ENCODE results near the gene FKBP9. TPM values are rescaled to one million over a fixed set of nuclear protein-coding genes. Genes with fewer than 3 reads are reported as not detected.
"Not testable (repeated sequence)": the region's sequence is repeated elsewhere in the genome, so short reads cannot be mapped to it uniquely, and the experiment has no call there.

Gene FKBP9
- total RNA-seq, 1 experiment from 2014 or later = 230 TPM

DNA sequence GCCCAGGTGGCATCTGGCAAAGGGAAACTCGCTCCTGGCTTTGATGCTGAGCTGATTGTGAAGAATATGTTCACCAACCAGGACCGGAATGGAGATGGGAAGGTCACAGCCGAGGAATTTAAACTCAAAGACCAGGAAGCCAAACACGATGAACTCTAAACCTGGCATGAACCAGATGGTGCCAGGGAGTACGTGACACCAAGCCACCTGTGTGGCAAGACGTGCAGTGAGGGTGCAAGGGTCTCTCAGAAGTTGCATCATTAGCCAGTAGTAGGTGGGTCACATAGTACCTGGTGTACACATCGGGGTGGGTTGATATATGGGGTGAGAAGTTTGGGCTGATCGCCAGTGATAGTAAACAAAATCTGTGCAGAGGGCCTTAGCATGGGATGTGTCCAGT is 48.0 kb downstream of the FKBP9 start:
- DNase-seq (ENCODE audit: low spot score) = not testable (repeated sequence)

DNA sequence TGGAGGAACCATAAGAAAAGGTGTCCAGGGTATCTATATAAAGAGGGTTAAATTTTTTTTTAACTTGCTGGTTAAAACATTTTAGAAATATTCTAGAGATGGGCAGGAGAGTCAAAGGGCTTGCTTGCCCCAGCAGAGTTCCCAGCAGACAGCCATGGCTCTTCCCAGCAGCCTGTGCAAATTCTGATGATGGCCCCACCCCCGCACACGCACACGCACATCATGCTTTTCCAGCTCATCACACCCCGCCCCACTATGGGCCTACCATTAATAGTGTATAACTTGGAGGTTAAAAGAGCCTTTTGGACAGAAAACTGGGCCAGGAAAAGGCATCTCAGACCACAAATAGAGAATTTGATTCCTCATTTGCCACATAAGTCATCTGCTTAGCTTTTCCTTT is 48.5 kb downstream of the FKBP9 start:
- DNase-seq (ENCODE audit: low spot score) = not testable (repeated sequence)

DNA sequence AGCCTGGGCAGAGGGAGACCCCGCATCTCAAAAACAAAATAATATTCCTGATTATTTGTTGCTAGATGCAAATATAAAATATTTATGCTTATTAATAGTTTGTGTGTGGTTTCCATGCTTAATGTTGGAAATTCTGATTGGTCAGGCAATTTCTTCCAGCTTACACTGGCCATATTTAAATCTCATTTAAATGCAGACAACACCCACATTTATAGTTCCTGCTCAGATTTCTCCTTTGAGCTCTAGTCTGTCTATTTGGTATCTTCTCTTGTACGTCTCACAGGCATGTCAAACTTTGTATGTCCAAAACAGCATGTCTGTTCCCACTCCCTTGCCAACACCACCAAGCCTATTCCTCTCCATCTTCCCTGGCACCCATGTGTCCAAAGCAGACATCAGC is 52.5 kb downstream of the FKBP9 start:
- DNase-seq (ENCODE audit: low spot score) = no peak

DNA sequence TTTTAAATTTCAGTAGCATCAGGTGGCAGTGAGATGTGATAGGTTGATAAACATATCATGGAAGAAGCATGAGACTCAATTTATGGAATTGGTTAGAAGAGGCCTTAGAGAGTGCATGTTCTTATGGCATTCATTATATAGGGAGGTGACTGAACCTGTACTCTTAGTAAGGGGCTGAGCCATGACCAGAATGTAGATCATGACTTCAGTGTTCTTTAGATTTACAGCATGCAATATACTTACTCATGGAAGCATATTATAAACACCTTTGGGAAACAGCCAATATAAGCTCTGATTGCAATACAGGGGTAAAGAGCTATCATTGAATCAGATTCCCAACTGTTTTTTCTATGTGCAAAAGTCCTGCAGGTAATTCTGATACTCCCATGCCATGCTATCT is 55.1 kb downstream of the FKBP9 start:
- DNase-seq (ENCODE audit: low spot score) = no peak

DNA sequence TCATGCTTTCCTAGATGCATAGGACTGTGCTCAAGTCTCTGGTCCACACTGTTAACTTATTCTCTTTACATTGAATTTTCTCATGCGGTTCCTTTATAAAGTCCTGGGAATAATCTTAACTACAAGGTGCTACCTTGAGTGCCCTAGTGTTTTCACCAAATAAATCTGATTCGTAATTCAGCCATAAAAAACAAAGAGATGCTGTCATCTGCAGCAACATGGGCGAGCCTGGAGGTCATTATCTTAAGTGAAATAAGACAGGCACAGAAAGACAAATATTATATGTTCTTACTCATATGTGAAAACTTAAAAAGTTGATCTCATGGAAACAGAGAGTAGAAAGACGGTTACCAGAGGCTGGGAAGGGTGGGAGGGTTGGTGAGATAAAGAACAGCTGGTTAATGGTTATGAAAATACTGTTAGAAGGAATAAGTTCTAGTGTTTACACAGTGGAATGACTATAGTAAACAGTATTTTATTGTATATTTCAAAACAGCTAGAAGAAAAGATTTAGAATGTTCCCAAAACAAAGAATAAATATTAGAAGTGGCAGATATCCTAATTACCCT is 67.0 kb downstream of the FKBP9 start:
- DNase-seq (ENCODE audit: low spot score) = no peak

DNA sequence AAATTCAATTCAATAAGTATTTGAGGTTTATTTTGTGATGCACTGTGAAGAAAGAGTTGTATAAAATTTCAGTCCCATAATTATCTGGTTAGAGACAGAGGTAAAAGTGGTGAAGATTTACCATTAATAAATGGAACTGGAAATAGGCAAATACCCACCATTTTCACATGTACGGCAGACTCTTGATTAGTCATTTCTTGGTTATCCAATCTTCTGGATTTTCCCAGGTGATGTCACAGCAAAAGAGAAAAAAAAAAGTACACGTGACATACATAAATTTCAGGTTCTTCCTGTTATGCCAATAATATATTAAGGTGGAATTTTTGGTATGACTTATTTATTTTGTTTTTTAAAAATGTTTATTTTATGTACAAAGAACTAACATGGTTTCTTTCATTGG is 78.5 kb downstream of the FKBP9 start:
- no peak for DNase-seq (ENCODE audit: low spot score)

DNA sequence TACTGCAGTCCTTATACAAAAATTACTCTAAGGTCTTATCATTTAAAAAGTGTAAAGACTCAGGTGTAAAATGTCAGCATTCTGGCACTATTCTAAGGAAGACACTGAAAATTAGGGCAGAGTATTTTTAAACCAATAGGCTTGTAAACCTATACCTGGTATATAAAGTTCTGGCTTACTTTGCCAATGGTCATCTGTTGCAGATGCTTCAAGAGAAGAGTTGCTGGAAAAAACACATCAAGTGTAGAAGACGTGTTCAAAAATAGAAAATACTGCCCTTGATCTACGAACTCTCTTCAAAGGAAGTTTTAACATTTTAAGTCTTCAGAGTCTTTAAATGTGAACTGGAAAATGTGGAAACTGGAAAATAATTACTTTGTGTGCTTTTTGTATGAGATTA is 81.4 kb downstream of the FKBP9 start:
- no peak for DNase-seq (ENCODE audit: low spot score)

DNA sequence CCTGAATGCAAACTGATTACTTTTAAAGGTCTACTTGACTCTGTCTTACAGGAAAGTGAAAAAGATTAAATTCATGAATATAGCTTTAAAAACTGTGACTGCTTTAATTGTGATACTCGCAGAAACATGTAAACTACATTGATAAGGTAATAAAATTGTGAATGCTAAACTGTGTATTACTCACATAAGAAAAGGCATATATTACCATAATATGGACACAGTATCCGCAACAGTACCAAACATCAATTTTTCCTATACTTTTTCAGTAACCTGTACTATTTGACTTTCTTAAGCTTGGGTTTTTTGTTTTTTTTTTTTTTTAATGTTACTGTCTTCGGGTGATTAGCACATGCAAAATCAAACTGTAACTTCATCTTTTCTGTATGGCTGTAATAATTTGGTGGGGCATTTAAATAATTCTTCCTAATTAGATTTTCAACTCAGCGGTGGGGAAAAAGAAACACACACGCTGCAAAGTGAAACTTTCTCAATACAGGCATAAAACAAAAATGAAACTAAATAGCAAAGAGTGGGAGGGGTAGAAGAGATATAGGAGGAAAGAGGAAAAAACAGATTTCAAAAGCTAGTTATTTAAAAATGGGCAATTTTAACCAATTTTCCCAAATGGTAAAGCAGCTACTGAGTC is 82.1 kb downstream of the FKBP9 start:
- DNase-seq (ENCODE audit: low spot score) = no peak

DNA sequence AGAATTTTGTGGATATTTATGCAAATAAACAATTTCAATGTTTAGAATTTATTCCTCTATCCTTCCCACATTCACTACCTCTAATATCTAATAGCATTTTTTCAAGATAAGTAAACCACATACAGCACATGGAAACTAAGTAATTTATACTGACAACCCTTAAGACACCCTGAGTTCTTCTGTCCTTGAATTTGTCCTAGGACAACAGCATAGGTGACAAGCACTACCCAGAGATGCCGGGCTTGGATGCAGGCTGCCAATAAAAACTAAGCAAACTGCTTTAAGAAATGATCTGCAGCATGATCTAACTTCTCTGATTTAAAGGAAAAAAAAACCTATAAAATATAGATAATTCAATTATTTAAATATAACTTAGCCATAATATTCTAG is 82.7 kb downstream of the FKBP9 start:
- no peak for DNase-seq (ENCODE audit: low spot score)

DNA sequence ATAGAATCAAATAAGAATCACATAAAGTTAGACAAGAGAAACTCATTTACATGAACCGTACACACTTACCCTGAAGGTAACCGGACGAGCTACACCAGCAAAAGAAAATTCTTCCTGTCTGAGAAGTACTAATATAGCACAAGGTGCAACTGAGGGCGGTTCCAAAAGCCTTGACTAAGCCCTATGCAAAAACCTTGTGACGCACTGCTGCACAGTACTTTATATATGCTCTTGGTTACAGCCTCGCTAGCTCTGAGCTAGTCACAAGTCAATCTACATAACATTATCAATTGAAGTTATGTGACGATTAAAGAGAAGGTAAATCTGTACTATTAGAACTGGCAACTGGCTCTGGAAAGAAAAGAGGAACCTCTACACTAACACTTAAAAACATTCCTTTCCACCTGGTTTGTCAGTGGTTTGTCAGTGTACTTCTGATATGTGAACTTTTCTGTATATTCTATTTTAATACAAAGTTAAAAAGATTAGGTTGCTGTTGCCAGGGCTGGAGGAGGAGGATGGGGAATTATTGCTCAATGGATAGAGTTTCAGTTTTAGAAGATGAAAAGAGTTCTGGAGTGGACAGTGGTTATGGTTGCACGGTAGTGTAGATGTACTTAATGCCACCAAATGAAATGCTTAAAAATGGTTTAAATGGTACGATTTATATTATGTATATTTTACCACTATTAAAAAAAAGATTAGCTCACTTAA is 83.7 kb downstream of the FKBP9 start:
- peak; percentile 77 for DNase-seq (ENCODE audit: low spot score)

DNA sequence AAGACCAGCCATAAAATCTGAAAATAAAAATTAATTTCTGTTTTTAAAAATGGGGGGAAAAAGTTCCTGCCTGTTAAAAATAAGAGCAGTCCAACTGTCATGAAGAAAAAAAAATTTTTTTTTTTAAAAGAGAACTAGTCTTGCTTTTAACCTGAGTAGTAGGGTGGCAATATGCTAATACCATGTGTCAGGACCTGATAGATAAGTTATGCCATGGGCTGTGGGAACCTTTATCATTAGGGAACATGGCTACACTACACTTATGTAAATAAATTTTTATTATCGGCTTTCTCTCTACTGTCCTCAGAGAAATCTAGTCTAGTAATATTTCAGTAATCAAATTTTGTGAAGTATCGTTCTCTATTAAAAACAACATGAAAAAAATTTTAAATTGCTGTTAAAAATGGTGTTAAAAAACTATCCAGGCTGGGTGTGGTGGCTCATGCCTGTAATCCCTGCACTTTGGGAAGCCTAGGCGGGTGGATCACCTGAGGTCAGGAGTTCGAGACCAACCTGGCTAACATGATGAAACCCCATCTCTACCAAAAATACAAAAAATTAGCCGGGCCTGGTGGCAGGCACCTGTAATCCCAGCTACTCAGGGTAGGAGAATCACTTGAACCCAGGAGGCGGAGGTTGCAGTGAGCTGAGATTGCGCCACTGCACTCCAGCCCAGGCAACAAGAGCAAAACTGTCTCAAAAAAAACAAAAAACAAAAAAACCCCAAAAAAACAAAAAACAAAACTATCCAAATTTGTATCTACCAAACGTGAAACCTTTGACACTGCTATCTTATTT is 84.6 kb downstream of the FKBP9 start:
- DNase-seq (ENCODE audit: low spot score) = no peak

DNA sequence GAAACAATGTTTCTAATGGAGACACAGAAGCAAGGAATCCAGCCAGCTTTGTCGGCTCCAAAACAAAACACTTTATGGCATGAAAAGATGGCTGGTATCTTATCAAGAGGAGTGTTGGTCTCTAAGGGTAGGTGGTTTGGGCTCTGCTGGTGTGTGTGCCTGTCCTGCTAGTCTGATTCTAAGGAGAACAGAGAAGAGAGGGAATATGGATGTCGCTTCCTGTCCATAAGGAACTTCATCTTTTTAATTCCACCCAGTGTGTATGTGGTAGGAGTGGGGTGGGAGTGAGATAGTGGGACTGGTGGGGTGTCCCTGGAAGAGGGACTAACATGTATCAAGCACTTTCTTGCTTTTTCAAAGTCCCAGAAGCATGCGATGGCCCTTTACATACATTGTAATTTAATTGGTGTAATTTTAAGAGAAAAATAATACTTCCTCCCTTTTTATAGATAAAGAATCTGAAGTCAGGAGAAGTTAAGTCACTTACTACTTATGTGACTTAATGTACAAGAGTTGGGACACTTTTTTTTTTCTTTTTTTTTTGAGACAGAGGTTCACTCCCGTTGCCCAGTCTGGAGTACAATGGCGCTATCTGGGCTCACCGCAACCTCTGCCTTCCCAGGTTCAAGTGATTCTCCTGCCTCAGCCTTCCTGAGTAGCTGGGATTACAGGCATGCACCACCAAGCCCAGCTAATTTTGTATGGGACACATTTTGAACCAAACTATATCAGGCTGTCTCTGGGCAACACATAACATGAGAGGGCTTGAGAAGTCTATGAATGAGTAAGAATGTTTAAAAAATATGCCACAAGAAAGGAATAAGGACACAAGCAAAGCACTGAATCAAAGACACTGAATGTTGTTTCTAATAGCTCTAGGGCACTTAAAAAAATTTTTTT is 86.5 kb downstream of the FKBP9 start:
- DNase-seq (ENCODE audit: low spot score) = no peak

DNA sequence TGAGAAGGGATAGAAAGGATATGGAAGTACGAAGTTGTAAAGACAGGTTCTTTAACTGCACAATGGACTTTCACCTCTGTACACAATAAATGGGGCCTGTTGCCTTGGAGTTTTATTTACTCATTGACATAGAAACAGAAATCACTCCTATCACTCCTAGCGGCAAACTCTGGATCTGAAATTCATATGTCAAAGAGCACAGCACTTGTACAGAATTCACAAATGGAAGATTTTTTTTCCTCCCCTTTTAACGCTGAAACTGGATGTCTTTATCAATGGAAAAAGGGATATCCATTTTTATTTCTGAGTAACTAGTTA is 87.1 kb downstream of the FKBP9 start:
- DNase-seq (ENCODE audit: low spot score) = no peak

DNA sequence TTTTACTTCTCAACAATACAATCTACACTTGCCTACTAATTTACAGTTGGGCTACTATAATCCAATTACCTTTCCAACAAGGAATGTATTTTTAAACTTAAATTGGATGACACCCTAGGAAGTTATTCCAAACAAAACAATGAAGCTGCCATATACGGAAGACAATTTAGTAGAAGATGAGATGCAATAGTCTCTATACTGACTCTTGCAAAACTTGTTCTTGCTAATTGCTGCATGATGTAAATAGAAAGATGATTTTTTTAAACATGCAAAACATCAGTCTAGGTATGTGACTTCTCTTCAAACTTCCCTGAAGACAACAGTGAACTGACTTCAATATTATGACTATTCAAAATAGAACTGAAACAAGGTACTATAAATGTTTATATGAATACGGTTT is 87.7 kb downstream of the FKBP9 start:
- no peak for DNase-seq (ENCODE audit: low spot score)

DNA sequence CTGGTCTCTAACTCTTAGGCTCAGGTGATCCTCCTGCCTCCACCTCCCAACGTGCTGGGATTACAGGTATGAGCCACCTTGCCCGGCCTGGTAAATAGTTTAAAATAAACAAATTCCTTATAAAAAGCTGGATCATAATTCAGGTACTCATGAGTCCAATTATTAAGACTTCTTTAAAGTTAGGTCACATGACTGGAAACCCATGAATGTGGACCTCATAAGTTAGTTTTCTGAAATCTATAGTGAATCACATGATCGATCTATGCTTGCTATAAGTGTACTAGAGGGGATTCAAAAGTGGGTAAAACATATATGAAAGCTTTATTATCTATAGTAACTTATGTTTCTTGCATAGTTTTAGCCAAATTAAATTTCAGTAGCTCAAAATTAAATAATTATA is 91.0 kb downstream of the FKBP9 start:
- DNase-seq (ENCODE audit: low spot score) = no peak

DNA sequence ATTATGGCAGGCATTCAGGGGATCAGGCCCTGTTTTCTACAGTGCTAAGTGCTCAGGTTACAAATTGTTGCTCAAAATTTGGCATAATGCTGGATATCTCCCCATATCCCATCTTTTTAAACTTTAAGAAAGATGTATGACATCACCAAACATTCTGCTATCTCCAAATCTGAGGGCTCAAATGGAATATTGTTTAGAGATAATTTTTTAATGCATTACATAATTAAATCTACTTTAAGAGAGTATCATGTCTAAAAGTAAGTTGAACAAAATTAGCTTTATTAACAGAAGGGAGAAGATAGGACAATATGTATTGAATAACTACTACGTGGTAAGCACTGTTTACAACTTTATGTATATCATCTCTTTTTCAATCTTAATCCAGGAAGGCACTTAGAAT is 91.5 kb downstream of the FKBP9 start:
- DNase-seq (ENCODE audit: low spot score) = no peak

DNA sequence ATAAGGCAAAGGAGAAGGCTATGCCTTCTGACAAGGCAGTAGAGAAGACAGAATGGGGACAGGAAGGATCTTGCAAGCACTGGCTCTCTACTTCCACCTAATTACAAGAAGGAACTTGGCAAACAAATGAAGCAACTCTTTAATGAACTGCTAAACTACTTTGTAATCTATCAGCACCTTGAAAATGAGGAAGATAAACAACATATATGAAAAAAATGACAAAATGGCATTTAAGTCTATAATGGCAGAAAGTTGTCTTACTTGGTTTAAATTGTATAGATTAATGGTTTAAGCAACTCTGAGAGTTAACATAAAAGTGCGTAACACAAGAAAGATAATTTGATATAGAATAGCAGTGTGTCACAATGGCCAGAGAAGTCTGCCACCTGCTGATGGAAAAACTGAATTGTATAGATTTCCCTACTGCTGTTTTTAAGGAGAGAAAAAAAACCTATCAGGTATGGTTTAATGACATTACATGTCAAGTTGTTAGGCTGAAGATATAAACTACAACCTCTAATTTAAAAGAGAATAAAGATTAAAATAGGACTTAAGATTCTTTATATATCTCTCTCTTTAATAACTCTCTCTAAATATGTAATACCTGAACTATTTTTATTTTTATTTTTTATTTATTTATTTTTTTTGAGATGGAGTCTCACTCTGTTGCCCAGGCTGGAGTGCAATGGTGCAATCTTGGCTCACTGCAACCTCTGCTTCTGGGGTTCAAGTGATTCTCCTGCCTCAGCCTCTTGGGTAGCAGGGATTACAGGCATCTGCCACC is 93.5 kb downstream of the FKBP9 start:
- peak; percentile 55 for DNase-seq (ENCODE audit: low spot score)

DNA sequence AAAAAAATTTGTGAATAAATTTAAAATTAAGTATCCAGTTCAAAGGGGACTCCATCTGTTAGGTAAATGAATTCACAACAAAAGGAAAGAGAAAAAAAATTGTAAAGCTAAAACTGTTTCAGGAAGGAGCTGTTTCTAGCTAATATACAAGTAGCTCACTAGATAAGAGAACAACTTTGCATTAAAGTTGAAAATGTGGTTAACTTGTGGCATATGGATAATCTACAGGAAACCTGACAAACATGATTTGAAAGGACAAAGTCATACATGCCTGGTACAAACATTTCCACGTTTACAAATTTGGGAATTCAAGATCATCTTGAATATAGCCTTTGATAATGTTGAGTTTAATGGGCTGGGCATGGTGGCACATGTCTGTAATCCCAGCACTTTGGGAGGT is 96.5 kb downstream of the FKBP9 start:
- DNase-seq (ENCODE audit: low spot score) = no peak

DNA sequence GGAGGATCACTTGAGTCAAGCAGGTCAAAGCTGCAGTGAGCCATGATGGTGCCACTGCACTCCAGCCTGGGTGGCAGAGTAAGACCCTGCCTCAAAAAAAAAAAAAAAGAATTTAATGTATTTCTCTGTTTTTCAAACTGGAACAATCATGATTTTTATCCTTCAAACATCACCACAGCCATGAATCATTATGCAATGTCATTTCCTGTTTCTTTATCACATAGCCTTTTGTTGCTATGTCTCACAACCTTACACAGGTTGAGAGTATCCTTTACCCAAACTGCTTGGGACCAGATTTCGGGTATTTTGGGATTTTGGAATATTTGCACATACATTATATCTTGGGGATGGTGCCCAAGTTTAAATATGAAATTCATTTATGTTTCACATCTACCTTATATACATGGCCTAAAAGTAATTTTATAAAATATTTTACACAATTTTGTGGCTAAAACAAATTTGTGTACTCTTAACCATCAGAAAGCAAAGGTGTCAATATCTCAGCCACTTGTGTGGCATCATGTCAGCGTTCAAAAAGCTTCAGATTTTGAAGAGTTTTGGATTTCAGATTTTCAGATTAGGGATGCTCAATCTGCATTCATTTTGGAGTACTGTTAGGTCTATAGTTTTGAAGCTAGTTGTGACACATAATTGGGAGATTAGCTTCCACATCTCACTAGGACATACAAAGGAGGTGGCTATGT is 97.2 kb downstream of the FKBP9 start:
- peak; percentile 55 for DNase-seq (ENCODE audit: low spot score)

DNA sequence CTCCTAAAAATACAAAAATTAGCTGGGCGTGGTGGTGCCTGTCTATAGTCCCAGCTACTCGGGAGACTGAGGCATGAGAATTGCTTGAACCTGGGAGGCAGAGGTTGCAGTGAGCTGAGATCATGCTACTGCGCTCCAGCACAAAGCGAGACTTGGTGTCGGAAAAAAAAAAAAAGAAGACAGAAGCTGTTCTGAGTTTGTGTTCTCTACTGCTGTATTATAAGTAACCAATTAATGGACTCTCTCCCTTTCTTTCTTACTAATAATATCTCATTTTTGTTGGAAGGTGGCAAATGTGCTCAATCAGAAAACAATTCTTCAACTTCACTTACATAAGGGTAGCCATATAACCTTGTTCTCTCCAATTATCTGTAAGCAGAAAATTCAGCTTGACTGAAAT is 97.9 kb downstream of the FKBP9 start:
- DNase-seq (ENCODE audit: low spot score) = no peak

Data from A172 (cell line).